ENCODE data around the gene TRPC4AP.

DNA sequence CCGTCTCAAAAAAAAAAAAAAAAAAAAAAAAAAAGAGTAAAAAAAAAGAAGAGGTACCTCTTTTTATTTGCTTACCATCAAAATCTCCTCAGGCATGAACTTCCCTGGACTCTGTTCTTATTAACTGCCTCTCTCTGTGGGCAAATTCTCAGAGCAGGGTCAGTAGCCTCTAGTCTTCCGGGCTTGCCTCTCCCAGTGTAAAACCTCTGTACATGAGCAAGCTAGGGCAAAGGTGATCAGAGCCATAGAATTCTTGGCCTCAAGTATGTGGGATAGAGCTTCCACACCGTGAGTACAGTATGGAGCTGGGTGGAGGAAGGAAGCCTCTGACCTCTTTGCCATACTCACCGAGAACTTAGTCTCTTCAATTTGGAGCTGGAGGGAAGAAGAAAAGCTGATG lies 58.5 kb downstream of the TRPC4AP start:
- TF ChIP-seq POLR2A (IDR thresholded peaks at IDR 0.05) = no peak
- TF ChIP-seq, protein P1, sequence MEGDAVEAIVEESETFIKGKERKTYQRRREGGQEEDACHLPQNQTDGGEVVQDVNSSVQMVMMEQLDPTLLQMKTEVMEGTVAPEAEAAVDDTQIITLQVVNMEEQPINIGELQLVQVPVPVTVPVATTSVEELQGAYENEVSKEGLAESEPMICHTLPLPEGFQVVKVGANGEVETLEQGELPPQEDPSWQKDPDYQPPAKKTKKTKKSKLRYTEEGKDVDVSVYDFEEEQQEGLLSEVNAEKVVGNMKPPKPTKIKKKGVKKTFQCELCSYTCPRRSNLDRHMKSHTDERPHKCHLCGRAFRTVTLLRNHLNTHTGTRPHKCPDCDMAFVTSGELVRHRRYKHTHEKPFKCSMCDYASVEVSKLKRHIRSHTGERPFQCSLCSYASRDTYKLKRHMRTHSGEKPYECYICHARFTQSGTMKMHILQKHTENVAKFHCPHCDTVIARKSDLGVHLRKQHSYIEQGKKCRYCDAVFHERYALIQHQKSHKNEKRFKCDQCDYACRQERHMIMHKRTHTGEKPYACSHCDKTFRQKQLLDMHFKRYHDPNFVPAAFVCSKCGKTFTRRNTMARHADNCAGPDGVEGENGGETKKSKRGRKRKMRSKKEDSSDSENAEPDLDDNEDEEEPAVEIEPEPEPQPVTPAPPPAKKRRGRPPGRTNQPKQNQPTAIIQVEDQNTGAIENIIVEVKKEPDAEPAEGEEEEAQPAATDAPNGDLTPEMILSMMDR (IDR thresholded peaks at IDR 0.05) = no peak
